HepG2 (cell line): ENCODE results near the gene OCSTAMP. TPM values are rescaled to one million over a fixed set of nuclear protein-coding genes. Genes with fewer than 3 reads are reported as not detected.

ENCODE experiments used
- ATAC-seq: fragments of 200-7000 bp; cut with Tn5 transposase; 3 replicates; pipeline ENCODE4 v1.9.1; 2020; ENCODE audit warnings: mild to moderate bottlenecking, moderate library complexity
- BruUV-seq: library from RNA; stranded (reverse); fragments of 400-500 nt; replicated peaks from 2 replicates; lab custom pipeline; 2021; lab: Mats Ljungman, UMichigan
- CTCF ChIA-PET: fragments of 300-600 bp; formaldehyde crosslinking; extraction: SDS; loops from one replicate; lab custom pipeline; 2021; ENCODE audit warnings: low total read pairs, inconsistent platforms, low intra/inter-chr PET ratio; lab: Yijun Ruan, JAX
- POLR2A ChIA-PET: fragments of 350-600 bp; sonication (Branson Sonifier 250); formaldehyde crosslinking; loops from one replicate; lab custom pipeline; 2020; ENCODE audit warnings: antibody characterized with exemption, inconsistent platforms; lab: Yijun Ruan, JAX
- DNase-seq: peaks from one replicate; pipeline ENCODE4 v3.0.0-alpha.2; 2015; ENCODE audit warnings: low spot score
- FAIRE-seq: peaks from 3 replicates; lab custom pipeline; 2011; peaks lifted over from hg19 to GRCh38; lab: Jason Lieb, UNC
- H2AFZ ChIP-seq: one replicate; pipeline ENCODE4 v1.6.1; 2011; ENCODE audit warnings: low read length, inconsistent platforms
- H3K27ac ChIP-seq: fragments of 300-600 bp; 3 replicates; pipeline ENCODE4 v1.8.0; 2011; ENCODE audit warnings: mixed run types, mild to moderate bottlenecking, mixed read lengths, low read length, inconsistent platforms; ENCODE audit not compliant: insufficient read depth; ENCODE audit errors: extremely low read length
- H3K27me3 ChIP-seq, 2 experiments: fragments of 200-600 bp in 1 of 2; 2 replicates in 1 of 2; 3 replicates in 1 of 2; pipeline versions ENCODE4 v1.6.0 to v1.8.0; 2011; ENCODE audit warnings: low read length in 2 of 2, mild to moderate bottlenecking in 2 of 2, moderate library complexity in 2 of 2, inconsistent platforms in 1 of 2; ENCODE audit not compliant: insufficient read depth in 2 of 2, control insufficient read depth in 1 of 2
- H3K36me3 ChIP-seq, 2 experiments: fragments of 200-600 bp in 1 of 2; replicated peaks in 1 of 2; 2 replicates in 1 of 2; 3 replicates in 1 of 2; pipeline versions ENCODE4 v1.5.1 to v1.8.0; 2011; ENCODE audit warnings: low read length in 2 of 2, inconsistent platforms in 1 of 2; ENCODE audit not compliant: insufficient read depth in 2 of 2, control insufficient read depth in 1 of 2
- H3K4me1 ChIP-seq: 2 replicates; pipeline ENCODE4 v1.5.1; 2012; ENCODE audit warnings: low read length, inconsistent platforms; ENCODE audit not compliant: insufficient read depth
- H3K4me2 ChIP-seq: 2 replicates; pipeline ENCODE4 v1.6.0; 2011; ENCODE audit warnings: low read depth, low read length, inconsistent platforms
- H3K4me3 ChIP-seq, 3 experiments: fragments of 200-600 bp in 1 of 3; sonication (generic), shearing (Covaris generic) in 1 of 3; replicated peaks in 1 of 3; 2 replicates each; pipeline ENCODE4 v1.5.1; 2011 to 2016; ENCODE audit warnings: low read length in 3 of 3, inconsistent platforms in 2 of 3, low read depth in 2 of 3, mild to moderate bottlenecking in 2 of 3, control low read depth in 1 of 3, mixed read lengths in 1 of 3; ENCODE audit not compliant: insufficient read depth in 1 of 3
- H3K79me2 ChIP-seq: one replicate; pipeline ENCODE4 v1.6.1; 2011; ENCODE audit warnings: low read length, inconsistent platforms; ENCODE audit not compliant: insufficient read depth
- H3K9ac ChIP-seq: 2 replicates; pipeline ENCODE4 v1.6.0; 2011; ENCODE audit warnings: mild to moderate bottlenecking, low read depth, low read length, inconsistent platforms; ENCODE audit not compliant: insufficient read depth
- H3K9me3 ChIP-seq: 2 replicates; pipeline ENCODE4 v1.5.1; 2012; ENCODE audit warnings: mild to moderate bottlenecking, low read length
- H4K20me1 ChIP-seq: 2 replicates; pipeline ENCODE4 v1.6.0; 2011; ENCODE audit warnings: inconsistent platforms, mild to moderate bottlenecking, low read length, moderate library complexity; ENCODE audit not compliant: insufficient read depth
- EP300 ChIP-seq, 3 experiments: sonication (generic) in 1 of 3; formaldehyde crosslinking in 1 of 3; IDR thresholded peaks; 2 replicates each; pipeline versions ENCODE4 v1.5.1 to v1.6.1; 2011 to 2020; ENCODE audit warnings: low read depth in 2 of 3, low read length in 2 of 3, borderline replicate concordance in 1 of 3, improper control_type of control experiment in 1 of 3, mild to moderate bottlenecking in 1 of 3, missing genetic modification reagents in 1 of 3, moderate library complexity in 1 of 3
- GATAD2A ChIP-seq: IDR thresholded peaks from 2 replicates; pipeline ENCODE4 v1.6.1; 2016
- HIVEP1 ChIP-seq: sonication (generic); formaldehyde crosslinking; IDR thresholded peaks from 2 replicates; pipeline ENCODE4 v1.4.0; 2020; ENCODE audit warnings: mild to moderate bottlenecking, missing genetic modification reagents
- KDM2A ChIP-seq: sonication (generic); formaldehyde crosslinking; IDR thresholded peaks from 2 replicates; pipeline ENCODE4 v1.4.0; 2020; ENCODE audit warnings: low read depth, missing genetic modification reagents, borderline replicate concordance
- KLF15 ChIP-seq: sonication (generic); formaldehyde crosslinking; IDR thresholded peaks from 2 replicates; pipeline ENCODE4 v1.8.1; 2023; ENCODE audit warnings: borderline replicate concordance, mild to moderate bottlenecking, inconsistent platforms, missing genetic modification reagents, mixed read lengths
- MAF1 ChIP-seq: sonication (generic); formaldehyde crosslinking; IDR thresholded peaks from 2 replicates; pipeline ENCODE4 v1.5.0; 2020; ENCODE audit warnings: missing genetic modification reagents, borderline replicate concordance
- MIXL1 ChIP-seq: IDR thresholded peaks from 2 replicates; pipeline ENCODE4 v1.6.1; 2016
- NR2F6 ChIP-seq, 2 experiments: IDR thresholded peaks; 2 replicates each; pipeline ENCODE4 v1.6.1; 2016; ENCODE audit warnings: antibody characterized with exemption in 1 of 2, mild to moderate bottlenecking in 1 of 2
- PAXIP1 ChIP-seq: sonication (generic); formaldehyde crosslinking; conservative IDR thresholded peaks from 2 replicates; pipeline ENCODE4 v1.4.0; 2020; ENCODE audit warnings: mild to moderate bottlenecking, missing genetic modification reagents, moderate library complexity
- PITX1 ChIP-seq: sonication (generic); formaldehyde crosslinking; IDR thresholded peaks from 2 replicates; pipeline ENCODE4 v1.5.1; 2020; ENCODE audit warnings: mild to moderate bottlenecking, missing genetic modification reagents
- PPARG ChIP-seq: conservative IDR thresholded peaks from 2 replicates; pipeline ENCODE4 v1.6.1; 2016; ENCODE audit warnings: missing biosample characterization, missing genetic modification reagents
- ZNF362 ChIP-seq: sonication (generic); formaldehyde crosslinking; IDR thresholded peaks from 2 replicates; pipeline ENCODE4 v1.4.0; 2020; ENCODE audit warnings: missing genetic modification reagents, mild to moderate bottlenecking, borderline replicate concordance
- ZNF609 ChIP-seq: sonication (generic); formaldehyde crosslinking; IDR thresholded peaks from 2 replicates; pipeline ENCODE4 v1.4.0; 2020; ENCODE audit warnings: mild to moderate bottlenecking, missing genetic modification reagents, borderline replicate concordance
- WGBS: methylation state at CpG from one replicate; pipeline ENCODE4 v1.1.6; 2017; ENCODE audit warnings: low lambda C conversion rate; 5-methylcytosine and 5-hydroxymethylcytosine counted together
- in situ Hi-C: cut with HindIII; loops from 2 replicates; pipeline ENCODE4 v1.10.0; 2017; ENCODE audit warnings: low pct_unique_long_range_greater_than_20kb; ENCODE audit not compliant: extremely low pct_ligation_motif_present
- intact Hi-C: fragments of 100-400 bp; cut with micrococcal nuclease; formaldehyde crosslinking; loops from one replicate; pipeline ENCODE4 v1.10.0; 2022; ENCODE audit not compliant: unreplicated experiment
- polyA plus RNA-seq, 8 experiments: library from polyadenylated mRNA; depleted of rRNA in 3 of 8; stranded (reverse) in 7 of 8; unstranded in 1 of 8; fragments of >200 nt; fragmentation: Illumina TruSeq in 4 of 8; extraction: Trizol in 4 of 8; gene quantifications; 2 replicates each; pipeline versions ENCODE4 v1.2.1 to v1.2.3, GENCODE V29; 2011 to 2016; ENCODE audit warnings: low read depth in 4 of 8, missing spikeins in 1 of 8, mixed read lengths in 1 of 8; ENCODE audit not compliant: insufficient read depth in 1 of 8
- total RNA-seq, 5 experiments: library from RNA; depleted of rRNA; stranded (reverse); fragments of >200 nt; fragmentation: Illumina TruSeq; extraction: Trizol; gene quantifications; 2 replicates each; pipeline ENCODE4 v1.2.3, GENCODE V29; 2016; ENCODE audit warnings: low read depth in 1 of 5

The OCSTAMP gene
- total and polyA plus RNA-seq, 2 of the 13 experiments (the other 11 are each of a cell fraction or from before 2014, with no cell fraction given) = not detected

DNA sequence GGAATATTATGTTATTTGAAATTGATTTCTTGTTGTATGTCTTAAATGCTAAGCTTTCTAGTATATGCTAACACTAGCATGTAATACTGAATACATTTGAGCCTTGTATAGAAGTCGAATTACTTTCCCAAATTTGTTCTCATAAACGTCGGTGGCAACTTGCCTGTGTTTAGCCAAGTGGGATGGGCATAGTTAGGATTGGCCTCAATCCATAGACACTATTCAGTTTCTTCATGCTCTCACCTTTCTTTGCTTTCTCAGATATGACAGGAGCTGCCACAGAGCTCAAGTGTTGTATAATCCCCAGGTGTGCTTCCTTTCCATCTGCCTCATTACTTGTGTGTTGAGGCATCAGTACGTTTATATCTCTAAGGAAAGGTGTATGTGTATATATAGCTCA lies 56.4 kb downstream of the OCSTAMP start (continued):
- no peak for TF ChIP-seq ZNF609 (CRISPR knock-in tag)
- no peak for TF ChIP-seq MAF1 (CRISPR knock-in tag)

GRCh38 chr20:46491354-46491753 lies 59.1 kb downstream of the OCSTAMP start:
- Histone ChIP-seq H4K20me1 (no peaks in the 10 kb centered on the region), H3K4me1 (peaks cover 22% of the 10 kb centered on the region), H3K4me3 (no peak overlapping the region; a peak in 1 of 6 replicates), H2AFZ (no peak overlapping the region), H3K36me3 (no peaks in the 10 kb centered on the region), H3K9ac (no peak overlapping the region), H3K9me3 (no peaks in the 10 kb centered on the region), H3K79me2 (no peaks in the 10 kb centered on the region), H3K27ac (no peak overlapping the region), H3K4me2 (peak overlapping the region; percentile 47), H3K27me3 (peaks cover 0 to 8% of the 10 kb centered on the region in 2 experiments; a peak in 2 of 5 replicates)
- BruUV-seq = no TSS peak
- peak; percentile 50 for DNase-seq
- ChIA-PET CTCF (no interaction called here), POLR2A (no interaction called here)
- intact Hi-C loops (no loop called here), in situ Hi-C loops (no loop called here)
- no peak for FAIRE-seq
- ATAC-seq = peak; percentile 83
- 18% methylated on average over 8 of the region's 8 CpGs for WGBS
- TF ChIP-seq MIXL1 (CRISPR knock-in tag) (peak; percentile 40; the same call in 1 of the 2 replicates), PITX1 (CRISPR knock-in tag) (0 out of 2 replicates have a peak, but pooled peaks have one; percentile 29), PPARG (CRISPR knock-in tag) (0 out of 2 replicates have a peak, but pooled peaks have one; percentile 32), KDM2A (CRISPR knock-in tag) (no peak), EP300 (IDR thresholded peaks at IDR 0.05; ENCODE audit: low read depth in 2 of 2, low read length in 2 of 2) (peak in 1 of 2 experiments; percentile 30; a peak in 1 of 4 replicates), EP300 (CRISPR knock-in tag; IDR thresholded peaks at IDR 0.05; ENCODE audit: borderline replicate concordance) (no peak), HIVEP1 (CRISPR knock-in tag) (no peak), KLF15 (no peak), ZNF362 (CRISPR knock-in tag) (peak; percentile 54; the same call in 1 of the 2 replicates), NR2F6 (IDR thresholded peaks at IDR 0.05) (peak; percentile 29; the same call in 1 of the 2 replicates), NR2F6 (CRISPR knock-in tag; IDR thresholded peaks at IDR 0.05) (no peak), GATAD2A (CRISPR knock-in tag) (peak; percentile 47), PAXIP1 (CRISPR knock-in tag) (peak; percentile 83)
